ENCODE measurements around the gene SSU72.

GRCh38 chr1:1556505-1556904 is 18.2 kb downstream of the SSU72 start:
- TF ChIP-seq POLR2A (IDR thresholded peaks at IDR 0.05): no peak
- no peak for TF ChIP-seq EP300 (IDR thresholded peaks at IDR 0.05)
- TF ChIP-seq CTCF (IDR thresholded peaks at IDR 0.05): no peak

All from tibial nerve (tissue), 4 donors.